H9 (cell line): Measurements from ENCODE around the gene HMGA1. TPM values are rescaled to one million over a fixed set of nuclear protein-coding genes. Genes with fewer than 3 reads are reported as not detected.

Experiments
- DNase-seq: peaks from one replicate; pipeline ENCODE4 v3.0.0-alpha.2; 2017
- H2AFZ ChIP-seq: one replicate; pipeline ENCODE4 v1.6.1; 2013; ENCODE audit warnings: mild to moderate bottlenecking, low read length, control low read depth, moderate library complexity
- H2AK5ac ChIP-seq: 2 replicates; pipeline ENCODE4 v1.6.1; 2013; ENCODE audit warnings: low read length, control low read depth, mixed read lengths; ENCODE audit not compliant: insufficient read length
- H2BK120ac ChIP-seq: one replicate; pipeline ENCODE4 v1.6.1; 2013; ENCODE audit warnings: low read depth, mild to moderate bottlenecking, low read length, control low read depth, inconsistent platforms; ENCODE audit not compliant: poor library complexity, severe bottlenecking
- H2BK12ac ChIP-seq: 2 replicates; pipeline ENCODE4 v1.6.1; 2013; ENCODE audit warnings: low read length, control low read depth, mixed read lengths, low read depth; ENCODE audit not compliant: insufficient read length
- H2BK15ac ChIP-seq: 2 replicates; pipeline ENCODE4 v1.6.1; 2013; ENCODE audit warnings: low read depth, low read length, control low read depth
- H2BK20ac ChIP-seq: one replicate; pipeline ENCODE4 v1.6.1; 2013; ENCODE audit warnings: low read depth, mild to moderate bottlenecking, low read length, control low read depth, inconsistent platforms; ENCODE audit not compliant: poor library complexity, severe bottlenecking
- H2BK5ac ChIP-seq: 2 replicates; pipeline ENCODE4 v1.6.1; 2013; ENCODE audit warnings: low read length, control low read depth, mixed read lengths; ENCODE audit not compliant: insufficient read length
- H3K14ac ChIP-seq: 2 replicates; pipeline ENCODE4 v1.6.1; 2013; ENCODE audit warnings: low read length, control low read depth; ENCODE audit not compliant: insufficient read depth
- H3K18ac ChIP-seq: 2 replicates; pipeline ENCODE4 v1.6.1; 2013; ENCODE audit warnings: low read depth, mild to moderate bottlenecking, mixed read lengths, low read length, control low read depth; ENCODE audit not compliant: insufficient read length
- H3K23ac ChIP-seq: 2 replicates; pipeline ENCODE4 v1.6.1; 2013; ENCODE audit warnings: low read length, control low read depth, mixed read lengths, low read depth; ENCODE audit not compliant: insufficient read length
- H3K23me2 ChIP-seq: 2 replicates; pipeline ENCODE4 v1.6.1; 2013; ENCODE audit warnings: low read depth, mild to moderate bottlenecking, mixed read lengths, low read length, control low read depth; ENCODE audit not compliant: insufficient read length, poor library complexity, severe bottlenecking
- H3K27ac ChIP-seq: 2 replicates; pipeline ENCODE4 v1.5.1; 2013; ENCODE audit warnings: low read length, control low read depth, mixed read lengths, low read depth; ENCODE audit not compliant: insufficient read length
- H3K27me3 ChIP-seq: 2 replicates; pipeline ENCODE4 v1.6.1; 2013; ENCODE audit warnings: low read length, control low read depth, inconsistent platforms; ENCODE audit not compliant: insufficient read depth
- H3K4ac ChIP-seq: 2 replicates; pipeline ENCODE4 v1.6.1; 2013; ENCODE audit warnings: low read depth, mild to moderate bottlenecking, control low read depth, inconsistent platforms, low read length, moderate library complexity
- H3K4me1 ChIP-seq: 2 replicates; pipeline ENCODE4 v1.6.1; 2013; ENCODE audit warnings: low read length, control low read depth, inconsistent platforms; ENCODE audit not compliant: insufficient read depth
- H3K4me2 ChIP-seq: 2 replicates; pipeline ENCODE4 v1.6.1; 2013; ENCODE audit warnings: low read length, control low read depth, mixed read lengths; ENCODE audit not compliant: insufficient read length, insufficient read depth
- H3K56ac ChIP-seq: 2 replicates; pipeline ENCODE4 v1.6.1; 2013; ENCODE audit warnings: low read depth, mild to moderate bottlenecking, mixed read lengths, low read length, control low read depth; ENCODE audit not compliant: insufficient read length
- H3K79me1 ChIP-seq: 2 replicates; pipeline ENCODE4 v1.6.1; 2013; ENCODE audit warnings: low read depth, mild to moderate bottlenecking, moderate library complexity, low read length, control low read depth, inconsistent platforms; ENCODE audit not compliant: insufficient read depth, poor library complexity, severe bottlenecking
- H3K79me2 ChIP-seq: 2 replicates; pipeline ENCODE4 v1.6.1; 2013; ENCODE audit warnings: low read length, control low read depth, inconsistent platforms; ENCODE audit not compliant: insufficient read depth
- H3K9ac ChIP-seq: 2 replicates; pipeline ENCODE4 v1.6.1; 2013; ENCODE audit warnings: low read length, control low read depth, mixed read lengths; ENCODE audit not compliant: insufficient read length; ENCODE audit errors: extremely low read depth
- H3K9me3 ChIP-seq: one replicate; pipeline ENCODE4 v1.6.1; 2013; ENCODE audit warnings: low read depth, low read length, inconsistent platforms; ENCODE audit not compliant: control insufficient read depth
- H3T11ph ChIP-seq: one replicate; pipeline ENCODE4 v1.6.1; 2013; ENCODE audit warnings: mild to moderate bottlenecking, low read length, control low read depth, inconsistent platforms
- H4K20me1 ChIP-seq: one replicate; pipeline ENCODE4 v1.6.1; 2013; ENCODE audit not compliant: control insufficient read depth, insufficient read length, insufficient read depth
- H4K5ac ChIP-seq: 2 replicates; pipeline ENCODE4 v1.6.1; 2013; ENCODE audit warnings: low read depth, mild to moderate bottlenecking, mixed read lengths, low read length, control low read depth; ENCODE audit not compliant: insufficient read length
- H4K8ac ChIP-seq: replicated peaks from 2 replicates; pipeline ENCODE4 v1.6.1; 2013; ENCODE audit warnings: low read length, control low read depth, mixed read lengths, low read depth; ENCODE audit not compliant: insufficient read length
- H4K91ac ChIP-seq: 2 replicates; pipeline ENCODE4 v1.6.1; 2013; ENCODE audit warnings: low read depth, mild to moderate bottlenecking, moderate library complexity, mixed read lengths, low read length, control low read depth; ENCODE audit not compliant: insufficient read length
- H3K27ac Mint-ChIP-seq, 3 experiments: 2 replicates in 2 of 3; 3 replicates in 1 of 3; pipeline ENCODE4 v1.8.0; 2020 to 2021; ENCODE audit warnings: mixed read lengths in 3 of 3, mild to moderate bottlenecking in 1 of 3, moderate library complexity in 1 of 3
- H3K27me3 Mint-ChIP-seq: 2 replicates; pipeline ENCODE4 v1.8.0; 2021; ENCODE audit warnings: low read depth, mild to moderate bottlenecking, moderate library complexity, mixed read lengths
- H3K36me3 Mint-ChIP-seq, 3 experiments: 2 replicates in 2 of 3; 3 replicates in 1 of 3; pipeline ENCODE4 v1.8.0; 2020 to 2021; ENCODE audit warnings: low read depth in 3 of 3, mixed read lengths in 3 of 3; ENCODE audit not compliant: insufficient read depth in 1 of 3
- H3K4me1 Mint-ChIP-seq, 2 experiments: 2 replicates each; pipeline ENCODE4 v1.8.0; 2020; ENCODE audit warnings: mixed read lengths in 2 of 2
- H3K4me3 Mint-ChIP-seq, 2 experiments: 2 replicates in 1 of 2; 3 replicates in 1 of 2; pipeline ENCODE4 v1.8.0; 2020 to 2021; ENCODE audit warnings: mild to moderate bottlenecking in 2 of 2, mixed read lengths in 2 of 2, moderate library complexity in 1 of 2
- H3K9me3 Mint-ChIP-seq, 2 experiments: 2 replicates in 1 of 2; 3 replicates in 1 of 2; pipeline ENCODE4 v1.8.0; 2020; ENCODE audit warnings: mild to moderate bottlenecking in 2 of 2, mixed read lengths in 2 of 2, moderate library complexity in 1 of 2
- CTCF ChIP-seq: fragments of 200-600 bp; sonication (generic); conservative IDR thresholded peaks from 3 replicates; pipeline ENCODE4 v1.8.0; 2021; ENCODE audit warnings: antibody characterized with exemption, mild to moderate bottlenecking
- WGBS: extraction: QIAGEN DNeasy Blood & Tissue Kit; methylation state at CpG from one replicate; pipeline ENCODE4 v1.1.7; 2013; ENCODE audit warnings: missing lambda C conversion rate, low lambda C conversion rate, mixed read lengths; ENCODE audit not compliant: insufficient read length; ENCODE audit errors: extremely low coverage; 5-methylcytosine and 5-hydroxymethylcytosine counted together
- total RNA-seq: library from RNA; stranded (reverse); gene quantifications from 2 replicates; pipeline ENCODE4 v1.2.1, GENCODE V29; 2021

The HMGA1 gene
- total RNA-seq, 1 experiment from 2014 or later = 2,116 TPM

GRCh38 chr6:34231566-34232336 is 4.9 kb upstream of the HMGA1 start:
- Mint-ChIP-seq H3K27me3 (no peaks in the 10 kb centered on the region; the same call in 1 of the 2 replicates), H3K4me3 (0 out of 5 replicates have a peak overlapping the region, but pooled peaks of 1 of the 2 experiments have one; percentile 13), H3K36me3 (no peaks in the 10 kb centered on the region), H3K4me1 (peaks cover 26 to 36% of the 10 kb centered on the region in 2 experiments), H3K9me3 (no peaks in the 10 kb centered on the region; a peak in 1 of 5 replicates), H3K27ac (no peak overlapping the region)
- Histone ChIP-seq H3K56ac (no peak overlapping the region), H4K91ac (no peak overlapping the region), H3K18ac (no peak overlapping the region), H2BK15ac (no peak overlapping the region), H4K8ac (no peak overlapping the region), H3K9me3 (no peaks in the 10 kb centered on the region), H3K79me2 (no peaks in the 10 kb centered on the region), H4K5ac (no peak overlapping the region), H3K23ac (no peak overlapping the region), H2BK20ac (no peak overlapping the region), H3K4me1 (peaks cover 10% of the 10 kb centered on the region; the same call in 1 of the 2 replicates), H2BK5ac (no peak overlapping the region), H3K27me3 (no peaks in the 10 kb centered on the region), H2BK120ac (no peak overlapping the region), H3K79me1 (no peaks in the 10 kb centered on the region), H3K27ac (no peak overlapping the region), H4K20me1 (no peaks in the 10 kb centered on the region), H2AFZ (no peak overlapping the region), H3T11ph (no peak overlapping the region), H3K23me2 (peaks cover 12% of the 10 kb centered on the region), H2BK12ac (no peak overlapping the region), H2AK5ac (no peak overlapping the region), H3K14ac (no peak overlapping the region), H3K9ac (no peak overlapping the region), H3K4ac (no peak overlapping the region), H3K4me2 (no peak overlapping the region)
- DNase-seq = no peak
- no CpG with 5 or more reads among the region's 17 CpGs for WGBS
- no peak for TF ChIP-seq CTCF
